ENCODE results near the gene AP1S2. TPM values are rescaled to one million over a fixed set of nuclear protein-coding genes. Genes with fewer than 3 reads are reported as not detected.

AP1S2 gene
- total RNA-seq, 4 donors from 2014 or later, result 15.8 to 32.5 (median 19.5) TPM

GRCh38 chrX:15848576-15848975 lies 6.0 kb downstream of the AP1S2 start:
- WGBS, result 73% methylated on average over 1 of the region's 1 CpG
- no peaks in the 10 kb centered on the region for H3K27me3 ChIP-seq
- H3K36me3 ChIP-seq, result no peaks in the 10 kb centered on the region
- no peaks in the 10 kb centered on the region for H3K4me1 ChIP-seq
- H3K4me3 ChIP-seq, result no peak overlapping the region
- DNase-seq (ENCODE audit: low spot score in 2 of 2), result no peak
- no peak overlapping the region for H3K27ac ChIP-seq
- TF ChIP-seq POLR2AphosphoS5 (IDR thresholded peaks at IDR 0.05), result no peak
- no peak for TF ChIP-seq POLR2A (IDR thresholded peaks at IDR 0.05)
- TF ChIP-seq EP300 (IDR thresholded peaks at IDR 0.05), result no peak
- TF ChIP-seq CTCF (IDR thresholded peaks at IDR 0.05), result no peak
- H3K9me3 ChIP-seq, result no peaks in the 10 kb centered on the region

GRCh38 chrX:15843960-15844359 lies 10.7 kb downstream of the AP1S2 start:
- Histone ChIP-seq H3K4me3 (no peak overlapping the region), H3K36me3 (no peaks in the 10 kb centered on the region), H3K4me1 (no peaks in the 10 kb centered on the region), H3K9me3 (no peaks in the 10 kb centered on the region), H3K27ac (no peak overlapping the region), H3K27me3 (no peaks in the 10 kb centered on the region)
- no peak for DNase-seq (ENCODE audit: low spot score in 2 of 2)
- TF ChIP-seq POLR2AphosphoS5 (IDR thresholded peaks at IDR 0.05), result no peak
- no peak for TF ChIP-seq POLR2A (IDR thresholded peaks at IDR 0.05)
- TF ChIP-seq CTCF (IDR thresholded peaks at IDR 0.05), result no peak
- no peak for TF ChIP-seq EP300 (IDR thresholded peaks at IDR 0.05)

DNA sequence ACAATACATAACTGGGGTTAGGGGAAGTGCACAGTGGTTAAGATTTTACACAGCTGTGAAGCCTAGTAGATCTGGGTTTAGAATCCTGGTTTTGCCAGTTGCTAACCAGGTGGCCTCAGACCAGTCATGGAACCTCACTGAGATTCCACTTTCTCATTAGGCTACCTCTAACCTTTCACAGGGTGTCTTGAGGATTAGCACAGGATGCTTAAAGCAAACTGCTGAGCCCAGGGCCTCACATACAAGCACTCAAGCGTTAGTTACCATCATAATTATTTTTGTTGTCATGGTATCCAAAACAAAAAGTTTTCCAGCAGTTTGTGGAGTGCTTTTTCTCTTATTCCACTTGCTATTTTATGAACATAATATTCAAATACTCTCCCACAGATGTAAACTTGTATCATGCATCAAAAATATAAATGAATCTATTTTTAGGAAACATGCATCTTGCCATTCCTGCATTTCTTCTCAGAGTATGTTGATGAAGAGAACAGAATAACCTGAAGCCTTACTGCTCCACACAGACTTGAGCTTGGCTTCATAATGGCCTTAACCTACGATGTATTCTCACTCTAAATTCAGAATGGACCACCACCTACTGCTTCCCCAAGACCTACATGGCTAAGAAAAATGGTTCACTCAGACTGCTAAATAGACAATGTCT lies 12.6 kb downstream of the AP1S2 start:
- H3K27ac ChIP-seq, result no peak overlapping the region
- no peaks in the 10 kb centered on the region for H3K4me1 ChIP-seq
- 78% methylated on average over 2 of the region's 2 CpGs for WGBS
- H3K9me3 ChIP-seq, result no peaks in the 10 kb centered on the region
- no peak for TF ChIP-seq CTCF (IDR thresholded peaks at IDR 0.05)
- no peak for TF ChIP-seq POLR2A (IDR thresholded peaks at IDR 0.05)
- no peak for TF ChIP-seq POLR2AphosphoS5 (IDR thresholded peaks at IDR 0.05)
- TF ChIP-seq EP300 (IDR thresholded peaks at IDR 0.05), result no peak
- no peaks in the 10 kb centered on the region for H3K36me3 ChIP-seq
- DNase-seq (ENCODE audit: low spot score in 2 of 2), result no peak
- no peak overlapping the region for H3K4me3 ChIP-seq
- no peaks in the 10 kb centered on the region for H3K27me3 ChIP-seq

- no peak for TF ChIP-seq POLR2AphosphoS5 (IDR thresholded peaks at IDR 0.05)
- TF ChIP-seq CTCF (IDR thresholded peaks at IDR 0.05), result no peak
- TF ChIP-seq EP300 (IDR thresholded peaks at IDR 0.05), result no peak
- no peak for TF ChIP-seq POLR2A (IDR thresholded peaks at IDR 0.05)
- no peak overlapping the region for H3K27ac ChIP-seq
- WGBS, result 98% methylated on average over 3 of the region's 3 CpGs
- H3K27me3 ChIP-seq, result no peaks in the 10 kb centered on the region
- no peak overlapping the region for H3K4me3 ChIP-seq
- no peaks in the 10 kb centered on the region for H3K9me3 ChIP-seq
- no peak for DNase-seq (ENCODE audit: low spot score in 2 of 2)
- H3K4me1 ChIP-seq, result no peaks in the 10 kb centered on the region
- no peaks in the 10 kb centered on the region for H3K36me3 ChIP-seq
Observed at GRCh38 chrX:15838017-15838416, 16.6 kb downstream of the AP1S2 start.

- Histone ChIP-seq H3K4me3 (no peak overlapping the region), H3K27ac (no peak overlapping the region), H3K4me1 (no peaks in the 10 kb centered on the region), H3K9me3 (no peaks in the 10 kb centered on the region), H3K36me3 (no peaks in the 10 kb centered on the region), H3K27me3 (no peaks in the 10 kb centered on the region)
- DNase-seq (ENCODE audit: low spot score in 2 of 2), result no peak
- TF ChIP-seq CTCF (IDR thresholded peaks at IDR 0.05), result no peak
- TF ChIP-seq EP300 (IDR thresholded peaks at IDR 0.05), result no peak
- no peak for TF ChIP-seq POLR2A (IDR thresholded peaks at IDR 0.05)
- TF ChIP-seq POLR2AphosphoS5 (IDR thresholded peaks at IDR 0.05), result no peak
- WGBS, result 89% methylated on average over 5 of the region's 5 CpGs
Observed at GRCh38 chrX:15834827-15835595, 19.6 kb downstream of the AP1S2 start.

Data from suprapubic skin (tissue), 4 donors.